Keratinocyte (primary cell): ENCODE results near the gene RAB42. TPM values are rescaled to one million over a fixed set of nuclear protein-coding genes. Genes with fewer than 3 reads are reported as not detected.

ENCODE experiments used
- DNase-seq: peaks from one replicate; pipeline ENCODE4 v3.0.0-alpha.2; 2011; ENCODE audit warnings: low read depth, missing footprints, low spot score
- FAIRE-seq: peaks from 2 replicates; lab custom pipeline; 2011; peaks lifted over from hg19 to GRCh38; lab: Jason Lieb, UNC
- H2AFZ ChIP-seq: 2 replicates; pipeline ENCODE4 v1.6.0; 2012; ENCODE audit warnings: low read length, control low read depth, inconsistent platforms; ENCODE audit not compliant: control insufficient read depth
- H3K27ac ChIP-seq: 2 replicates; pipeline ENCODE4 v1.5.1; 2011; ENCODE audit warnings: low read length; ENCODE audit not compliant: control insufficient read depth, insufficient read depth
- H3K27me3 ChIP-seq: 3 replicates; pipeline ENCODE4 v1.6.0; 2011; ENCODE audit warnings: low read length; ENCODE audit not compliant: control insufficient read depth, insufficient read depth; ENCODE audit errors: extremely low read depth
- H3K36me3 ChIP-seq, 2 experiments: 2 replicates in 1 of 2; 3 replicates in 1 of 2; pipeline ENCODE4 v1.5.1; 2011; ENCODE audit warnings: low read length in 2 of 2, mild to moderate bottlenecking in 1 of 2; ENCODE audit not compliant: control insufficient read depth in 2 of 2, insufficient read depth in 2 of 2; ENCODE audit errors: extremely low read depth in 1 of 2
- H3K4me1 ChIP-seq: 3 replicates; pipeline ENCODE4 v1.5.1; 2011; ENCODE audit warnings: low read length; ENCODE audit not compliant: control insufficient read depth, insufficient read depth; ENCODE audit errors: extremely low read depth
- H3K4me2 ChIP-seq: 3 replicates; pipeline ENCODE4 v1.6.0; 2011; ENCODE audit warnings: low read depth, low read length; ENCODE audit not compliant: control insufficient read depth, insufficient read depth; ENCODE audit errors: extremely low read depth
- H3K4me3 ChIP-seq, 3 experiments: fragments of 200-600 bp in 1 of 3; sonication (generic) in 1 of 3; 2 replicates in 2 of 3; 3 replicates in 1 of 3; pipeline ENCODE4 v1.5.1; 2011 to 2016; ENCODE audit warnings: low read length in 3 of 3, mild to moderate bottlenecking in 3 of 3, control low read depth in 2 of 3, inconsistent platforms in 1 of 3, low read depth in 1 of 3, mixed read lengths in 1 of 3, mixed run types in 1 of 3, moderate library complexity in 1 of 3; ENCODE audit not compliant: control insufficient read depth in 2 of 3, insufficient read depth in 2 of 3; ENCODE audit errors: extremely low read depth in 1 of 3
- H3K79me2 ChIP-seq: 2 replicates; pipeline ENCODE4 v1.6.0; 2012; ENCODE audit warnings: low read length; ENCODE audit not compliant: control insufficient read depth, insufficient read depth
- H3K9ac ChIP-seq: 3 replicates; pipeline ENCODE4 v1.6.0; 2011; ENCODE audit warnings: low read length; ENCODE audit not compliant: control insufficient read depth, insufficient read depth; ENCODE audit errors: extremely low read depth
- H3K9me1 ChIP-seq: 3 replicates; pipeline ENCODE4 v1.6.0; 2011; ENCODE audit warnings: low read length; ENCODE audit not compliant: control insufficient read depth, insufficient read depth; ENCODE audit errors: extremely low read depth
- H3K9me3 ChIP-seq: 2 replicates; pipeline ENCODE4 v1.5.1; 2012; ENCODE audit warnings: low read depth, low read length; ENCODE audit not compliant: control insufficient read depth
- H4K20me1 ChIP-seq: 3 replicates; pipeline ENCODE4 v1.6.0; 2011; ENCODE audit warnings: low read length; ENCODE audit not compliant: control insufficient read depth, insufficient read depth; ENCODE audit errors: extremely low read depth
- EZH2 ChIP-seq: IDR thresholded peaks from one replicate; pipeline ENCODE4 v1.6.1; 2012; ENCODE audit warnings: inconsistent platforms, mild to moderate bottlenecking, low read length, moderate library complexity
- dilution Hi-C: fragments of 300-500 bp; cut with MboI; formaldehyde crosslinking; loops from one replicate; pipeline ENCODE4 v1.7.0; 2020; ENCODE audit warnings: low sequenced_read_pairs; ENCODE audit not compliant: extremely low pct_ligation_motif_present
- polyA minus RNA-seq, 3 experiments: library from RNA; depleted of rRNA, polyadenylated mRNA; stranded (reverse); fragments of >200 nt; gene quantifications; 1 replicate in 1 of 3; 2 replicates in 1 of 3; 3 replicates in 1 of 3; pipeline ENCODE4 v1.2.3, GENCODE V29; 2011
- polyA plus RNA-seq, 5 experiments: library from polyadenylated mRNA; depleted of rRNA in 3 of 5; stranded (reverse) in 3 of 5; stranded (forward) in 1 of 5; unstranded in 1 of 5; fragments of >200 nt; gene quantifications; 1 replicate in 1 of 5; 2 replicates in 3 of 5; 3 replicates in 1 of 5; pipeline versions ENCODE4 v1.2.1 to v1.2.3, GENCODE V29; 2011 to 2012; ENCODE audit warnings: missing spikeins in 2 of 5, low read depth in 1 of 5, low replicate concordance in 1 of 5
- TF ChIP-seq, protein P1 (sequence below), 3 experiments: IDR thresholded peaks in 1 of 3; conservative IDR thresholded peaks in 1 of 3; optimal IDR thresholded peaks in 1 of 3; 2 replicates in 2 of 3; 3 replicates in 1 of 3; pipeline versions ENCODE3 to v1.5.1; 2011; ENCODE audit warnings: low read length in 3 of 3, mild to moderate bottlenecking in 3 of 3, moderate library complexity in 2 of 3, control low read depth in 1 of 3, inconsistent platforms in 1 of 3; ENCODE audit not compliant: insufficient read depth in 2 of 3; ENCODE audit errors: extremely low read depth in 1 of 3

RAB42 gene, protein sequence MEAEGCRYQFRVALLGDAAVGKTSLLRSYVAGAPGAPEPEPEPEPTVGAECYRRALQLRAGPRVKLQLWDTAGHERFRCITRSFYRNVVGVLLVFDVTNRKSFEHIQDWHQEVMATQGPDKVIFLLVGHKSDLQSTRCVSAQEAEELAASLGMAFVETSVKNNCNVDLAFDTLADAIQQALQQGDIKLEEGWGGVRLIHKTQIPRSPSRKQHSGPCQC
- 0.05 to 0.27 TPM (median 0.17 TPM) in 3 replicates for polyA plus RNA-seq
- not detected for polyA plus RNA-seq (2011; ENCODE audit: low read depth)
- 0.09 and 0.12 TPM in 2 replicates for polyA plus RNA-seq (2011; cell fraction: cytosol; rRNA removed)
- 0.15 TPM in 1 of 2 replicates, not detected in the other for polyA plus RNA-seq (2011; cell fraction: nucleus; rRNA removed)
- 0.08 and 0.09 TPM in 2 replicates for polyA plus RNA-seq (2012; ENCODE audit: low replicate concordance)
- 0.16 to 0.30 TPM in 2 of 3 replicates, not detected in the other for polyA minus RNA-seq
- not detected for polyA minus RNA-seq (2011; cell fraction: cytosol; rRNA and poly(A)+ RNA removed)
- polyA minus RNA-seq (2011; cell fraction: nucleus; rRNA and poly(A)+ RNA removed) = 0.42 TPM in 1 of 2 replicates, not detected in the other

DNA sequence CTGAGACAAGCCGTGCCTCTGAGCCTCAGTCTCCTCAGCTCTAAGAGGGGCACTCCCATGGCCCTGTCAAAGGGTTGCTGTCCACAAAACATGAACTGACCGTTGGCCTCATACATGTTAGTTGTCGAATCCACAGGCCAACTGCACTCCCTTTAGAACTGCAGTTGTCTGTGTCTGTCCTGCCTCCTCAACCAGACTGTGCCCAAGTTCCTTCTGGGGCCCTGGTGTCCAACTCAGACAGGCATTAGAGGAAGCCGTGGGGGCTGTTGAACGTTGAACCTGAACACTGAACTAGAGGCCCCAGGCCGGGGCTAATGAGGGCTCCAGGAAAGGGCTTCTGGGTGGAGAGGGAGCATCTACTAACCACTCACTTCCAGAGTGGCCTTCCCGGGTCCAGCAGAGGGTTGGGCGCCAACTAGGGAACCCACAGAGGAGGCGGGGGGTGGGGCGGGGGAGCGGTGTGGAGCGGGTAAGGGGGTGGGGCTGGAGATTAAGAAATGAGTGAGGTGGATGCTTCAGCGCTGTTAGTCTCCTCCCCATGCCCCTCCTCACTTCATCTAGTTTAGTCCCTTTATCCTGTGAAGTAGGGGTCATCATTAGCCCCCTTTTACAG, at the start of gene RAB42:
TSS of gene RAB42 (plus strand) at position 558 of the 613 bp plus-strand sequence. CDS start 247 bp downstream, outside the sequence.
- Histone ChIP-seq H3K9me3 (no peaks in the 10 kb centered on the region), H3K4me1 (peaks cover 14% of the 10 kb centered on the region), H3K27ac (no peak within 1 kb of the TSS), H3K36me3 (no peaks in the 10 kb centered on the region), H3K4me3 (peak within 1 kb of the TSS in 1 of 3 experiments; percentile 7), H3K79me2 (no peaks in the 10 kb centered on the region), H3K9me1 (no peaks in the 10 kb centered on the region), H4K20me1 (no peaks in the 10 kb centered on the region), H3K9ac (peak within 1 kb of the TSS; percentile 13), H2AFZ (no peak within 1 kb of the TSS), H3K27me3 (peaks cover 4% of the 10 kb centered on the region), H3K4me2 (peak within 1 kb of the TSS; percentile 48)
- dilution Hi-C loops = no loop called here
- TF ChIP-seq, protein P1, sequence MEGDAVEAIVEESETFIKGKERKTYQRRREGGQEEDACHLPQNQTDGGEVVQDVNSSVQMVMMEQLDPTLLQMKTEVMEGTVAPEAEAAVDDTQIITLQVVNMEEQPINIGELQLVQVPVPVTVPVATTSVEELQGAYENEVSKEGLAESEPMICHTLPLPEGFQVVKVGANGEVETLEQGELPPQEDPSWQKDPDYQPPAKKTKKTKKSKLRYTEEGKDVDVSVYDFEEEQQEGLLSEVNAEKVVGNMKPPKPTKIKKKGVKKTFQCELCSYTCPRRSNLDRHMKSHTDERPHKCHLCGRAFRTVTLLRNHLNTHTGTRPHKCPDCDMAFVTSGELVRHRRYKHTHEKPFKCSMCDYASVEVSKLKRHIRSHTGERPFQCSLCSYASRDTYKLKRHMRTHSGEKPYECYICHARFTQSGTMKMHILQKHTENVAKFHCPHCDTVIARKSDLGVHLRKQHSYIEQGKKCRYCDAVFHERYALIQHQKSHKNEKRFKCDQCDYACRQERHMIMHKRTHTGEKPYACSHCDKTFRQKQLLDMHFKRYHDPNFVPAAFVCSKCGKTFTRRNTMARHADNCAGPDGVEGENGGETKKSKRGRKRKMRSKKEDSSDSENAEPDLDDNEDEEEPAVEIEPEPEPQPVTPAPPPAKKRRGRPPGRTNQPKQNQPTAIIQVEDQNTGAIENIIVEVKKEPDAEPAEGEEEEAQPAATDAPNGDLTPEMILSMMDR (optimal IDR thresholded peaks at IDR 0.05 in 1 of 3, IDR thresholded peaks at IDR 0.05 in 1 of 3, conservative IDR thresholded peaks at IDR 0.05 in 1 of 3; ENCODE audit: extremely low read depth in 1 of 3, insufficient read depth in 2 of 3, low read length in 3 of 3) = no peak
- TF ChIP-seq EZH2 = no peak
- FAIRE-seq = no peak
- DNase-seq = no peak

DNA sequence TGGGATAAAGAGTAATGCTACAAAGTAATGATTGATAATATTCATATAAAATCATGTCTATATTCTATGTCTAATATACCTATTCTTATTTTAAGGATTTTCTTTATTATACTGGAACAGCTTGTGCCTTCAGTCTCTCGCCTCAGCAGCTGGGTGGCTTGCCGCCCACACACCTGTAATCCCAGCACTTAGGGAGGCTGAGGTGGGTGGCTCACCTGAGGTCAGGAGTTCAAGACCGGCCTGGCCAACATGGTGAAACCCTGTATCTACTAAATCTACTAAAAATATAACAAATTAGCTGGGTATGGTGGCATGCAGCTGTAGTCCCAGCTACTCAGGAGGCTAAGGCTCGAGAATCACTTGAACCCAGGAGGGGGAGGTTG, 46.8 kb upstream of the RAB42 start:
- no peaks in the 10 kb centered on the region for H3K9me1 ChIP-seq
- no peaks in the 10 kb centered on the region for H3K36me3 ChIP-seq
- TF ChIP-seq, protein P1 (optimal IDR thresholded peaks at IDR 0.05 in 1 of 3, IDR thresholded peaks at IDR 0.05 in 1 of 3, conservative IDR thresholded peaks at IDR 0.05 in 1 of 3; ENCODE audit: extremely low read depth in 1 of 3, insufficient read depth in 2 of 3, low read length in 3 of 3) = no peak
- no peak for TF ChIP-seq EZH2
- H3K4me3 ChIP-seq = no peak overlapping the region
- no peaks in the 10 kb centered on the region for H3K4me1 ChIP-seq
- H3K79me2 ChIP-seq = no peaks in the 10 kb centered on the region
- H2AFZ ChIP-seq = no peak overlapping the region
- dilution Hi-C loops = no loop called here
- FAIRE-seq = no peak
- no peak overlapping the region for H3K4me2 ChIP-seq
- no peak overlapping the region for H3K27ac ChIP-seq
- no peak for DNase-seq
- H3K27me3 ChIP-seq = no peaks in the 10 kb centered on the region
- no peak overlapping the region for H3K9ac ChIP-seq
- no peaks in the 10 kb centered on the region for H3K9me3 ChIP-seq
- no peaks in the 10 kb centered on the region for H4K20me1 ChIP-seq
